GM12801 (cell line): Measurements from ENCODE around the gene CRX.

Experiments used
- TF ChIP-seq, protein P1 (sequence below): IDR thresholded peaks from one replicate; pipeline ENCODE4 v1.5.1; 2011; ENCODE audit warnings: control low read depth; ENCODE audit not compliant: insufficient read length; ENCODE audit errors: extremely low read depth

Gene CRX

DNA sequence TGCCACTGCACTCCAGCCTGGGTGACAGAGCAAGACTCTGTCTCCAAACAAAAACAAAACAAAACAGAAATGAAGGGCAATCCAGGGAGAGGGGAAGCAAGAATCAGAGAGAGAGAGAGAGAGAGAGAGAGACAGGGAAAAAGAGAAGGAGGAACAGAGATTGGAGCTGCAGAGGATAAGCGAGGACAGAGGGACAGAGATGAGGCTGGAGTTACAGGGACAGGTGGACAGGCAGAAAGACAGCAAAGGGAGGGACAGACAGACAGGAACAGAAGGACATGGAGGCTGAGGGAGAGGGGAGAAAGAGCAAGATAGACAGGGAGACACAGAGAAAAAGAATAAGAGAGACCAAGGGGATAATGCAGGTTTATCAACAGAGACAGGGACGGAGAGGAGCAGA lies 1.3 kb upstream of the CRX start:
- TF ChIP-seq, protein P1, sequence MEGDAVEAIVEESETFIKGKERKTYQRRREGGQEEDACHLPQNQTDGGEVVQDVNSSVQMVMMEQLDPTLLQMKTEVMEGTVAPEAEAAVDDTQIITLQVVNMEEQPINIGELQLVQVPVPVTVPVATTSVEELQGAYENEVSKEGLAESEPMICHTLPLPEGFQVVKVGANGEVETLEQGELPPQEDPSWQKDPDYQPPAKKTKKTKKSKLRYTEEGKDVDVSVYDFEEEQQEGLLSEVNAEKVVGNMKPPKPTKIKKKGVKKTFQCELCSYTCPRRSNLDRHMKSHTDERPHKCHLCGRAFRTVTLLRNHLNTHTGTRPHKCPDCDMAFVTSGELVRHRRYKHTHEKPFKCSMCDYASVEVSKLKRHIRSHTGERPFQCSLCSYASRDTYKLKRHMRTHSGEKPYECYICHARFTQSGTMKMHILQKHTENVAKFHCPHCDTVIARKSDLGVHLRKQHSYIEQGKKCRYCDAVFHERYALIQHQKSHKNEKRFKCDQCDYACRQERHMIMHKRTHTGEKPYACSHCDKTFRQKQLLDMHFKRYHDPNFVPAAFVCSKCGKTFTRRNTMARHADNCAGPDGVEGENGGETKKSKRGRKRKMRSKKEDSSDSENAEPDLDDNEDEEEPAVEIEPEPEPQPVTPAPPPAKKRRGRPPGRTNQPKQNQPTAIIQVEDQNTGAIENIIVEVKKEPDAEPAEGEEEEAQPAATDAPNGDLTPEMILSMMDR: no peak

DNA sequence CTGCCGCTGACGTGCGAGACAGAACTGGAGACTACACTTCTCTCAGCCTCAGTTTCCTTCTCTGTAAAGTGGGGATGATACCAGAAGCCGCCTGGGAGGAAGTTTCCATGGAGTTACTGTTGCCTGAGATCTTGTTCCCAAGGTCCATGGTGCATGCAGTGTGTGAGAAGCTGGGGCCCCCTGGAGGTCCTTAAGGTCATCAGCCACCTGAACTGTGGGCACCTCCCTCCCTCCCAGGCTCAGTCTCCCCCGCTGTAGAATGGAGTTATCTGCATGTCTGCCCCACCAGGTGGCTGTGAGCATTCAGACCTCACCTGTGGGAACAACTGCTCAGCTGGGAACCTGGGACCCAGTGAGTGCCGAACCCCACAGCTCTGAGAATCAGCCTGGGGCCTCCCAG lies 2.7 kb downstream of the CRX start:
- TF ChIP-seq, protein P1: no peak

DNA sequence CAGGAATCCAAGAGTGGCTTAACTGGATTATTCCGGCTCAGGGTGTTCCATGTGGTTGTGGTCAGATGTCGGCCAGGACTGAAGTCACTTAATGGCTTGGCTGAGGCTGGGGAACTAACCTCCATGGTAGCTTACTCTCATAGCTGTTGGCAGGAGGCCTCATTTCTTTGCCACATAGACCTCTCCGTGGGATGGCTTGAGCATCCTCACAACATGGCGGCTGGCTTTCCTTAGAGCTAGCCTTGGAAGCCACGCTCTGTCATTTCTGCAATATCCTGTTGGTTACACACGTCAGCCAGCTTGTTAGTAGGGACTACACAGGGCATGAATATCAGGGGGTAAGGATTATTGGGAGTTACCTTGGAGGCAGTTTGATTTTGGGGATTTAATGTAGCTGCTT lies 5.1 kb downstream of the CRX start:
- TF ChIP-seq, protein P1: no peak

DNA sequence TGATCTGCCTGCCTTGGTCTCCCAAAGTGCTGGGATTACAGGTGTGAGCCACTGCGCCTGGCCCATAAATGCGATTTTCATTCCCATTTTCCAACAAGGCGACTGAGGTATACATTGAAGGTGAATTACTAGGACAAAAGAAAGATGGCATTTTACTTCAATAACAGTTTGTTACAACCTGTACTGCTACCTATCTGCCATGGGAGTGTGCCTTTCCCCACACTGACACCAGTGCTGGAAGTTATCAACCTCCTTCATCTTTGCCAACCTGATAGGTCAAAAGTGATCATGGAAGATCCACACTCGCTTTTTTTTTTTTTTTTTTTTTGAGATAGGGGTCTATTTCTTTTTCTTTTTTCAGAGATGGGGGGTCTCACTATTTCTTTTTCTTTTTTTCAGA lies 11.0 kb downstream of the CRX start:
- TF ChIP-seq, protein P1: no peak

DNA sequence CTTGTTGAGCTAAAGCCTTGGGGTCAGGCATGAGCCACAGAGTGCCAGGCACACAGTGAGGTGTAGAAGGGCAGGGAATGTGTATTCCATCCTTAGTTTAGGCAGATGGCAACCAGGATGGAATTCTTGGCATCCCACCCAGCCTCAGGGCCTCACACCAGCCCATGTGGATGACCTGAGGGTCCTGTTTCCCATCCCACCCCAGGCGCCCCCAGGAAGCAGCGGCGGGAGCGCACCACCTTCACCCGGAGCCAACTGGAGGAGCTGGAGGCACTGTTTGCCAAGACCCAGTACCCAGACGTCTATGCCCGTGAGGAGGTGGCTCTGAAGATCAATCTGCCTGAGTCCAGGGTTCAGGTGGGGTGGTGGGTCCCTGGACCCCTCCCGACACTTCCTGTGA lies 14.3 kb downstream of the CRX start:
- TF ChIP-seq, protein P1: no peak

DNA sequence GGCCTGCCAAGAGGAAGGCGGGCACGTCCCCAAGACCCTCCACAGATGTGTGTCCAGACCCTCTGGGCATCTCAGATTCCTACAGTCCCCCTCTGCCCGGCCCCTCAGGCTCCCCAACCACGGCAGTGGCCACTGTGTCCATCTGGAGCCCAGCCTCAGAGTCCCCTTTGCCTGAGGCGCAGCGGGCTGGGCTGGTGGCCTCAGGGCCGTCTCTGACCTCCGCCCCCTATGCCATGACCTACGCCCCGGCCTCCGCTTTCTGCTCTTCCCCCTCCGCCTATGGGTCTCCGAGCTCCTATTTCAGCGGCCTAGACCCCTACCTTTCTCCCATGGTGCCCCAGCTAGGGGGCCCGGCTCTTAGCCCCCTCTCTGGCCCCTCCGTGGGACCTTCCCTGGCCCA lies 17.7 kb downstream of the CRX start:
- TF ChIP-seq, protein P1: no peak

DNA sequence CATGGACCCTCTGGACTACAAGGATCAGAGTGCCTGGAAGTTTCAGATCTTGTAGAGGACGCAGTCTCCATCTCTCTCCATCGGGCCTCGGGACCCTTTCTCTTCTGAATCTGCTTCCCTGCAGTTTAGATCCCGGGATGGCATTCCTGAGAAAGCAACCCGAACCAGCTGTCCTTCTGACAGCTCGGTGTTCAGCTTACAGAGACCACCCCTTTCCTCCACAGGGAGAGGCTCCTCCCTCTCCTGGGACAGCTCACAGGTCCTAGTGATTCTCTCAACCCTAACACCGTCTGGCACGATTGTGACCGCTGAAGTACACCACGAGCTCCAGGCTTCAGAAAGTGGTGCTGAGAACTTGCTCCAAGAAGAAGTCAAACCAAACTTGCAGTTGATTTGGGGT lies 18.2 kb downstream of the CRX start:
- TF ChIP-seq, protein P1: no peak

DNA sequence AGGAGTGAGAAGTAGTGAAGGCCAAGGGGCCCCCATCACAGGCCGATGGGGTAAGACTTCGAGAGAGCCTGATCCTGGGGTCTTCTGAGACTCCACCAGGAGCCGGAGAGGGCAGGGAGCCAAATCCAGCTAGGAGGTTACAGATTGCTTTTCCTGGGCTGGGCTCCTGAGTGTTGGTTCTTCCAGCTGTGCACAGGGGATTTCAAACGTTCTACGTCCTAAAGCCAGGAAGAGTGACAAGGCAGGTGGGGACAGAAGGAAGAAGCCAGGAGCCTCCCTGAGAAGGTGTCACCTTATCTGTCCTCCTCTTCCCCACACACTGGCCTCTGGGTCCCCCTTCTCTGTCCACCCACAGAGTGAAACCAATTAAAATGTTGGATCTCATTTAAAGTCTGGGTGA lies 21.2 kb downstream of the CRX start:
- TF ChIP-seq, protein P1: no peak
